GM19455 (cell line): Measurements from ENCODE around the gene LIPC.

Experiments used
- ATAC-seq: cut with Tn5 transposase; IDR thresholded peaks from one replicate; pipeline ENCODE4 v1.9.1; 2021; ENCODE audit not compliant: unreplicated experiment

LIPC gene

GRCh38 chr15:58530056-58530590 lies 98.3 kb downstream of the LIPC start:
- no peak for ATAC-seq

GRCh38 chr15:58532126-58532525 lies 100.3 kb downstream of the LIPC start:
- no peak for ATAC-seq

GRCh38 chr15:58534556-58534955 lies 102.8 kb downstream of the LIPC start:
- no peak for ATAC-seq

- no peak for ATAC-seq
Observed at GRCh38 chr15:58535337-58535736, 103.5 kb downstream of the LIPC start.

GRCh38 chr15:58535894-58536293 lies 104.1 kb downstream of the LIPC start:
- ATAC-seq, result no peak

- no peak for ATAC-seq
Observed at GRCh38 chr15:58536414-58536813, 104.6 kb downstream of the LIPC start.

DNA sequence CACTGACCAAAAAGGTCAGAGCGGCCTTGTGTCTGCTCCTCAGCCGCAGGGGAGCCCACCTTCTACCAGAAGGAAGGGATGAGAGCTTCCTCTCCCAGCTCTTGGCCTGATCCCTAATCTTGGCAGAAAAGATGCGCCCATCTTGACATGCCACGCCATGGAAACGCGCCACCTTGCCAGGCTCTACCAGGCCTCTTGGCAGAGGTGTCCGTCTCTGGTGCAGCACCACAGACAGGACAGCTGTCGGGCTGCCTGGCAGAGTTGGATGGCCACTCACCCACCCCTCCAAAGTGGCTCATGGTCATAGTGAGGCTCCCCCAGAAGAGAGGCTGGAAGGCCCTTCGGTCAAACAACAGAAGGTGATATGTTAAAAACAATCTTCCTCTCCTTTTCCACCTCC lies 105.2 kb downstream of the LIPC start:
- no peak for ATAC-seq

DNA sequence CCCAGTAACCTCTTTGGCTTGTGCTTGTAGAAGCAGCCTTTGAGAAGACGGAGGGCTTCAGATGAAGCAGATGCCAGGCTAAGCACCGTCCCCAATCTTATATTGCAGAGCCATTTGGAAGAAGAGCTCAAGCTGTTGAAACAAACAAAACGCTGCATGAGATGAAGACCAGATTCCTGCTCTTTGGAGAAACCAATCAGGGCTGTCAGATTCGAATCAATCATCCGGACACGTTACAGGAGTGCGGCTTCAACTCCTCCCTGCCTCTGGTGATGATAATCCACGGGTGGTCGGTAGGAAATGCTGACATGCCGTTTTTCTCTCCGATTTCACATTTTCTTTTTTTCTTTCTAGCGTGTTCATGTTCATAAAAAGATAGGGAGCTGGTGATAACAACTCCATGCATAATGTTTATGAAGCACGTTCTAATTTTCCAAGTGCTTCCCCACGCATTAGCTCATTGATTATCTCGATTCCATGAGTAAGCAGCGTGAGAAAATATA lies 106.5 kb downstream of the LIPC start:
- no peak for ATAC-seq

- no peak for ATAC-seq
Observed at GRCh38 chr15:58538901-58539300, 107.1 kb downstream of the LIPC start.

GRCh38 chr15:58539548-58539947 lies 107.8 kb downstream of the LIPC start:
- ATAC-seq, result no peak

- no peak for ATAC-seq
Observed at GRCh38 chr15:58541410-58542087, 109.8 kb downstream of the LIPC start.

DNA sequence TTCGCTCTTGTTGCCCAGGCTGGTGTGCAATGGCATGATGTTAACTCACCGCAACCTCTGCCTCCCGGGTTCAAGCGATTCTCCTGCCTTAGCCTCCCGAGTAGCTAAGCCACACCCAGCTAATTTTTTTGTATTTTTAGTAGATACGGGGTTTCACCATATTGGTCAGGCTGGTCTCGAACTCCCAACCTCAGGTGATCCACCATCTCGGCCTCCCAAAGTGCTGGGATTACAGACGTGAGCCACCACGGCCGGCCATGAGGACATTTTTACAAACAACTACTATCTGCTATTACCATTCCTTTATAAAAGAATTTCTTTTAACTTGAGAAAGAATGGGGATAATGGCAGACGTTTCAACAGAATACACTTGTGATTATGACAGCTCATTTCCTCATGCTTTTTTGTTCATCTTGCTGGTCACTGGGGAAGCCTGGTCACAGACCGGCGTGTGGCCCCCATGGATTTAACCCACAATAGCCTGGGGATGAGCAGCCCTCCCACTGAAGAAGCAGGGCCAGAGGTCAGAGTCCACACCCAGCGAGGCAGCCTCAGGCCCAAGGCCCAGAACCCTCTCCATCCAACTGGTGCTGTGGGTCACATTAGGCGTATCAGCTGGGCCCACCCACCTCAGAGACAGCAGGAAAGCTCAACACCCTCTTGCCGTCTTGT lies 112.0 kb downstream of the LIPC start:
- no peak for ATAC-seq

GRCh38 chr15:58544756-58545155 lies 113.0 kb downstream of the LIPC start:
- no peak for ATAC-seq

GRCh38 chr15:58545307-58546065 lies 113.7 kb downstream of the LIPC start:
- no peak for ATAC-seq

- no peak for ATAC-seq
Observed at GRCh38 chr15:58546066-58546591, 114.3 kb downstream of the LIPC start.

DNA sequence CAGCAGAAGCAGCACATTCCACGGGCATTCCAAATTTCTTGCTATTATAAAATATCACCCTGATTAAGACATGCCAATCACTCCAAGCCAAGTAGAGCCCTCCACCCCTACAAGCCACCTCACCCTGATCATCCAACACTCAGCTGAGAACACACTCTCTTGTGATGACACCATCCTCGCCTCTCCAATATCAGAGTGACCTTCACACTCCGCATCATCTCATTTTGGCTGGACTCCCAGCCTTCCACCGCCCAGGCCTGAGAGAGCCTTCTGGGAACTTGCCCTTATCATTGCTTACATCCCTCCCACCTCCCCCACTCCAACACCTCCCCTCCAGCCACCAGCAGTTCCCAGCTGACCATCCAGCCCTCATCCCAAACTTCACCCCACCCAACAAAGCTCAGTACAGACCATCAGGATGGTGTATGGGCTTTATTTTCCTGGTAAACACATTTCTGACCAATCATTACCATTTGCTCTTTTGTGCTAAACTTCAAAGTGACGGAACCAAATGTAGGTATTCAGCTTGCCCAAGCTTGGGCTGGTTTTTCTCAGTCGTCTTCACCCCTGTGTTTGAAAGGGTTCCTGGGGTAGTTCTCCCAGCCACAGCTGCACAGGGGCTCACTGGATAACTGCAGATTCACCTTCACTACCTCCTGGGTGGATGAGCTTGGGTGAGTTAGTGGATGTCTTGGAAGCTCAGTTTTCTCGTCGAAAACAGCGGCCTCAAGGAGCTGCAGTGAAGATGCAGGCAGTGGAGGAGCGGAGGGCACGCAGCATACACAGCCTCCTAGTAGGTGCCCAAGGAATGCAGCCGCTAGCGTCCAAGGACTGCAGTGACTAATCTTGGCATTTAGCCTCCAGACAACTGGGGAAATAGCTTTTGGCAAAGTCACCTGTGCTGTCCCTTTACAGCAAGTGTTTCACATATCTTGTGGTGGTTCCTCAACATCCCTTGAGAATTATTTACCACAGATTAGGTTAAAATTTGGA lies 115.1 kb downstream of the LIPC start:
- no peak for ATAC-seq

GRCh38 chr15:58547628-58548307 lies 116.0 kb downstream of the LIPC start:
- ATAC-seq, result no peak

DNA sequence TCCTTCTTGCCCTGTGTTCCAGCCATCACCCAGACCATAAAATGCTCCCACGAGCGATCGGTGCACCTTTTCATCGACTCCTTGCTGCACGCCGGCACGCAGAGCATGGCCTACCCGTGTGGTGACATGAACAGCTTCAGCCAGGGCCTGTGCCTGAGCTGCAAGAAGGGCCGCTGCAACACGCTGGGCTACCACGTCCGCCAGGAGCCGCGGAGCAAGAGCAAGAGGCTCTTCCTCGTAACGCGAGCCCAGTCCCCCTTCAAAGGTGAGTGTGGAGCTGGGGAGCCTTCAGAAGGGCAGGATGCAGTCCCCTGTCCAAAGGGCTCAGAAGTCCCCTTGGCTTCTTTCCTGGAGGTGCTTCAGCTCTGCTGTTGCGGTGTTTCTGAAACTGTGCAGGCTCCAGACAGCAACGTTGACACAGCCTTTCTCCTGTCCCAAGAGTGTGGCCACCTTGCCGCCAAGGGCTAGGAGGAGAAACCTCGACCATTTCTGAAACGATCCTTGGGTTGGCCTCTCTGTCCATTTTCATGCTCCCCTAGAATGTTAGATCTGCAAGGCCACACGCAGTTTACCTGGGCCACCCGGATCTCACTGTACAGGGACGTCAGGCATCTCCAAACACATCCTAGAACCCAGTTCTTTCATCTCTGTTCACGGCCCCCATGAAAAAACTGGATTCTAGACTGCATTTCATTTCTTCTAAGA lies 116.7 kb downstream of the LIPC start:
- no peak for ATAC-seq
